Naive B cell (primary cell): ENCODE measurements around the gene DNAJC7. TPM values are rescaled to one million over a fixed set of nuclear protein-coding genes. Genes with fewer than 3 reads are reported as not detected.
"Not testable (repeated sequence)": the region's sequence is repeated elsewhere in the genome, so short reads cannot be mapped to it uniquely, and the experiment has no call there.

Experiments used
- ATAC-seq, 2 donors: fragments of 150-1000 bp; cut with Tn5 transposase; 2 replicates each; pipeline ENCODE4 v1.10.0; 2021; ENCODE audit warnings: low read depth in 2 of 2, mild to moderate bottlenecking in 2 of 2, moderate library complexity in 2 of 2
- DNase-seq: peaks from one replicate; pipeline ENCODE4 v3.0.0; 2022
- H3K27ac Mint-ChIP-seq, 6 donors: one replicate each; pipeline ENCODE4 v1.8.0; 2020 to 2022; ENCODE audit warnings: mild to moderate bottlenecking in 6 of 6, mixed read lengths in 6 of 6, moderate library complexity in 5 of 6, inconsistent platforms in 2 of 6
- H3K27me3 Mint-ChIP-seq, 3 donors: one replicate each; pipeline ENCODE4 v1.8.0; 2021 to 2022; ENCODE audit warnings: mixed read lengths in 3 of 3, mild to moderate bottlenecking in 1 of 3
- H3K36me3 Mint-ChIP-seq, 2 donors: one replicate each; pipeline ENCODE4 v1.8.0; 2020 to 2022; ENCODE audit warnings: mixed read lengths in 2 of 2, inconsistent platforms in 1 of 2, mild to moderate bottlenecking in 1 of 2
- H3K4me1 Mint-ChIP-seq, 3 donors: one replicate each; pipeline ENCODE4 v1.8.0; 2020 to 2022; ENCODE audit warnings: mixed read lengths in 3 of 3, inconsistent platforms in 1 of 3, mild to moderate bottlenecking in 1 of 3, moderate library complexity in 1 of 3
- H3K4me3 Mint-ChIP-seq, 8 donors: one replicate each; pipeline ENCODE4 v1.8.0; 2020 to 2022; ENCODE audit warnings: mild to moderate bottlenecking in 8 of 8, mixed read lengths in 8 of 8, moderate library complexity in 8 of 8, inconsistent platforms in 2 of 8
- H3K9me3 Mint-ChIP-seq, 7 donors: one replicate each; pipeline ENCODE4 v1.8.0; 2020 to 2022; ENCODE audit warnings: mixed read lengths in 7 of 7, mild to moderate bottlenecking in 5 of 7, inconsistent platforms in 2 of 7, moderate library complexity in 1 of 7
- polyA plus RNA-seq, 6 donors: library from polyadenylated mRNA; unstranded; fragments of 300-500 nt; fragmentation: Illumina TruSeq; gene quantifications; one replicate each; pipeline ENCODE4 v1.2.3, GENCODE V29; 2021; ENCODE audit warnings: low read depth in 6 of 6

The DNAJC7 gene
- polyA plus RNA-seq, 6 donors from 2014 or later, result 33.4 to 98.0 (median 77.4) TPM

DNA sequence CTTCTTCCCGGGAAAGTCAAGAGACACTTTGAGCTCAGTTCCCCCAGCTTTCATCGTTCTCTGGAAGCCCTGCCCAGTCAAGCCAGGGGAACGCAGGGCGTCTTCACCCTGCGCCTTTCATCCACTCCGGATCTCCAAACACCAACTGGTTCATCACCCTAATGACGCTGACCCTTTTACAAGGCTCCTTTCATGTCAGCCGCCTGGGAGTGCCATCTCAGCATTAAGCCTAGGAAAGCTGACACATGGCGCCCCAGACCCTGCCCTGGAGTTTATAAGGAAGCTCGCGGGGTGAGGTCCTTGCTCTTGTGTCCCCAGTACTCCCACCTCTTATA, 594 bp upstream of the DNAJC7 start:
- ATAC-seq (no peak), DNase-seq (no peak)
- peaks cover 0 to 12% of the 10 kb centered on the region in 2 donors for H3K36me3 Mint-ChIP-seq
- H3K27me3 Mint-ChIP-seq, result no peaks in the 10 kb centered on the region
- H3K4me1 Mint-ChIP-seq, result peaks cover 50 to 83% (median 69%) of the 10 kb centered on the region in 3 donors
- H3K27ac Mint-ChIP-seq, result peak overlapping the region; percentile 42 to 99 (median 86)
- H3K9me3 Mint-ChIP-seq, result peaks cover 0 to 1% (median 0%) of the 10 kb centered on the region in 7 donors
- H3K4me3 Mint-ChIP-seq, result peak overlapping the region; percentile 92 to 100 (median 98)

GRCh38 chr17:42016411-42016831, 818 bp downstream of the DNAJC7 start:
- ATAC-seq, result no peak
- no peak for DNase-seq

GRCh38 chr17:42013740-42014139, 3.5 kb downstream of the DNAJC7 start:
- H3K4me3 Mint-ChIP-seq, result peak overlapping the region in 1 of 8 donors; percentile 55

More at GRCh38 chr17:42016411-42016831, 818 bp downstream of the DNAJC7 start:
- Mint-ChIP-seq H3K9me3 (peaks cover 0 to 1% (median 0%) of the 10 kb centered on the region in 7 donors), H3K4me1 (peaks cover 48 to 90% (median 69%) of the 10 kb centered on the region in 3 donors), H3K27me3 (no peaks in the 10 kb centered on the region), H3K4me3 (peak overlapping the region; percentile 92 to 100 (median 98)), H3K36me3 (peaks cover 3 to 12% of the 10 kb centered on the region in 2 donors), H3K27ac (peak overlapping the region; percentile 97 to 100 (median 99))

GRCh38 chr17:42012363-42012762, 4.9 kb downstream of the DNAJC7 start:
- H3K27ac Mint-ChIP-seq, result peak overlapping the region in 1 of 6 donors; percentile 87
- not testable (repeated sequence) for ATAC-seq, H3K27me3 Mint-ChIP-seq, H3K9me3 Mint-ChIP-seq, DNase-seq
- H3K4me1 Mint-ChIP-seq, result peaks cover 42 to 78% (median 52%) of the 10 kb centered on the region in 3 donors
- peak overlapping the region in 2 of 8 donors; percentile 11 to 55 for H3K4me3 Mint-ChIP-seq
- H3K36me3 Mint-ChIP-seq, result peaks cover 4 to 10% of the 10 kb centered on the region in 2 donors

More at GRCh38 chr17:42013740-42014139, 3.5 kb downstream of the DNAJC7 start:
- Mint-ChIP-seq H3K4me1 (peaks cover 52 to 87% (median 63%) of the 10 kb centered on the region in 3 donors), H3K36me3 (peaks cover 4 to 12% of the 10 kb centered on the region in 2 donors)
- ATAC-seq, H3K27me3 Mint-ChIP-seq, H3K27ac Mint-ChIP-seq, DNase-seq, H3K9me3 Mint-ChIP-seq: not testable (repeated sequence)

GRCh38 chr17:42010898-42011516, 6.2 kb downstream of the DNAJC7 start:
- Mint-ChIP-seq H3K4me1 (peaks cover 35 to 71% (median 49%) of the 10 kb centered on the region in 3 donors), H3K4me3 (peak overlapping the region in 1 of 8 donors; percentile 14), H3K27me3 (no peaks in the 10 kb centered on the region), H3K27ac (peak overlapping the region in 1 of 6 donors; percentile 11), H3K9me3 (no peaks in the 10 kb centered on the region), H3K36me3 (peaks cover 0 to 4% of the 10 kb centered on the region in 2 donors)
- ATAC-seq (no peak), DNase-seq (no peak)

- not testable (repeated sequence) for ATAC-seq, H3K27ac Mint-ChIP-seq, H3K36me3 Mint-ChIP-seq, H3K9me3 Mint-ChIP-seq, DNase-seq, H3K27me3 Mint-ChIP-seq
- peak overlapping the region in 1 of 8 donors; percentile 35 for H3K4me3 Mint-ChIP-seq
- peaks cover 33 to 63% (median 44%) of the 10 kb centered on the region in 3 donors for H3K4me1 Mint-ChIP-seq
Measured at GRCh38 chr17:42010266-42010680, 7.0 kb downstream of the DNAJC7 start.

GRCh38 chr17:42009170-42009569, 8.1 kb downstream of the DNAJC7 start:
- Mint-ChIP-seq H3K27me3 (no peaks in the 10 kb centered on the region), H3K4me3 (peak overlapping the region in 1 of 8 donors; percentile 11), H3K36me3 (peaks cover 0 to 4% of the 10 kb centered on the region in 2 donors), H3K4me1 (peaks cover 36 to 61% (median 46%) of the 10 kb centered on the region in 3 donors), H3K27ac (no peak overlapping the region), H3K9me3 (no peaks in the 10 kb centered on the region)
- DNase-seq, result no peak
- ATAC-seq, result peak in 1 of 2 donors; percentile 35

- Mint-ChIP-seq H3K27ac (peak overlapping the region in 1 of 6 donors; percentile 7), H3K27me3 (no peaks in the 10 kb centered on the region), H3K9me3 (no peaks in the 10 kb centered on the region), H3K4me3 (no peak overlapping the region), H3K36me3 (no peaks in the 10 kb centered on the region), H3K4me1 (peaks cover 29 to 37% (median 34%) of the 10 kb centered on the region in 3 donors)
- ATAC-seq (no peak), DNase-seq (no peak)
Measured at GRCh38 chr17:42005166-42005565, 12.1 kb downstream of the DNAJC7 start.

DNA sequence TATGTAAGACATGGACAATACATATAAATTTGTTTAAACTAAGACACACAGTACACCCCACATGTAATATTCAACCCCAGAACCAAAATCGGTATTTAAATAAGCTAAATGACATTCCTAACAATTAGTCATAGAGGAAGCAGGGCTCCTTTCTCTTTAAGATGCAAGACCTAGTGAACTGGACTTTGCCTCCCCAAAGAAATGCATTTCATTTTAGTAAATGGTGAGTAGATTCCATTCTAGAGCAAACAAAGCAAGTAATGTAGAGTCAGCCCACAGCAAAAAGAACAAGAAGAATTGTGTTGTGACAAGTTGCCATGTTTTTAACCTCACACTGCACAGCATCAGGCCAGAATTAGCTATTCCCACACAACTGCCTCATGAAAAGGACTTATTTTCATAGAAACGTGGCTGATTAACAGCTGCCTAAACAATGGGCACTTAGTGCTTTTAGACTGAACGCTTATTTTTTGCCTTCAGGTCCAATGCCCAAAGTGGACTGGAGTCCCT, 14.4 kb downstream of the DNAJC7 start:
- peak overlapping the region in 2 of 6 donors; percentile 26 to 60 for H3K27ac Mint-ChIP-seq
- H3K4me1 Mint-ChIP-seq, result peaks cover 19 to 32% (median 22%) of the 10 kb centered on the region in 3 donors
- no peak for DNase-seq
- H3K36me3 Mint-ChIP-seq, result peaks cover 5 to 8% of the 10 kb centered on the region in 2 donors
- ATAC-seq, result no peak
- H3K9me3 Mint-ChIP-seq, result no peaks in the 10 kb centered on the region
- no peaks in the 10 kb centered on the region for H3K27me3 Mint-ChIP-seq
- no peak overlapping the region for H3K4me3 Mint-ChIP-seq

- H3K4me1 Mint-ChIP-seq, result peaks cover 19 to 30% (median 19%) of the 10 kb centered on the region in 3 donors
- peaks cover 5 to 8% of the 10 kb centered on the region in 2 donors for H3K36me3 Mint-ChIP-seq
- peak overlapping the region in 1 of 6 donors; percentile 26 for H3K27ac Mint-ChIP-seq
- DNase-seq (no peak), ATAC-seq (no peak)
- H3K4me3 Mint-ChIP-seq, result no peak overlapping the region
- no peaks in the 10 kb centered on the region for H3K9me3 Mint-ChIP-seq
- no peaks in the 10 kb centered on the region for H3K27me3 Mint-ChIP-seq
Measured at GRCh38 chr17:42002175-42002791, 15.0 kb downstream of the DNAJC7 start.

- H3K4me1 Mint-ChIP-seq, result peaks cover 19 to 31% (median 22%) of the 10 kb centered on the region in 3 donors
- DNase-seq, result no peak
- peaks cover 5 to 11% of the 10 kb centered on the region in 2 donors for H3K36me3 Mint-ChIP-seq
- H3K27me3 Mint-ChIP-seq, result no peaks in the 10 kb centered on the region
- H3K9me3 Mint-ChIP-seq, result no peaks in the 10 kb centered on the region
- ATAC-seq, result no peak
- no peak overlapping the region for H3K4me3 Mint-ChIP-seq
- H3K27ac Mint-ChIP-seq, result no peak overlapping the region
Measured at GRCh38 chr17:42001729-42002128, 15.5 kb downstream of the DNAJC7 start.

- Mint-ChIP-seq H3K4me1 (peaks cover 30 to 42% (median 33%) of the 10 kb centered on the region in 3 donors), H3K36me3 (peaks cover 9 to 20% of the 10 kb centered on the region in 2 donors), H3K27me3 (no peaks in the 10 kb centered on the region), H3K4me3 (no peak overlapping the region), H3K9me3 (no peaks in the 10 kb centered on the region), H3K27ac (peak overlapping the region in 4 of 6 donors; percentile 18 to 57 (median 35))
- ATAC-seq (no peak), DNase-seq (no peak)
Measured at GRCh38 chr17:42000413-42001133, 16.7 kb downstream of the DNAJC7 start.

DNA sequence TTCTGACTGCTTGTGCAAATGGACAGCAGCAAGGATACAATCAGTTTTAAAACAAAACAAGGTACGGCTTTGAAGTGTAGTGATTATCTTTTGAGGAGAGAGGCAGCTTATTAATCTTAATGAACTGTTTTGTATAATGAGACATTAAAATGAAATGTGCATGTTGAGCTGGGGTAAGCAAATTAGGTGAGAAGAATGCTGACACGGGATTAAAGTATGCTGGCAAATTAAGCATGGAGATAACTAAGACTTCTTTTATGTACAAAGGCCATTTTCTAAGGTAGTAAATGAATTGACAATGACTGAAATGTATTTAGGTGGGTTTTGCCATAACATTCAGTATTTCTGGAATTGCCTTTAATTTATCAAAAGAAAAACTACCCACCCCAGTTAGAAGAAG, 18.7 kb downstream of the DNAJC7 start:
- Mint-ChIP-seq H3K27ac (peak overlapping the region in 2 of 6 donors; percentile 4 to 56), H3K4me1 (peaks cover 24 to 34% (median 28%) of the 10 kb centered on the region in 3 donors), H3K27me3 (no peaks in the 10 kb centered on the region), H3K9me3 (no peaks in the 10 kb centered on the region), H3K36me3 (peaks cover 9 to 20% of the 10 kb centered on the region in 2 donors), H3K4me3 (no peak overlapping the region)
- DNase-seq (no peak), ATAC-seq (no peak)
